Dendritic cell treated with granulocyte-macrophage colony-stimulating factor and Interleukin-4, amounts not matched to agents 40 ng/mL and 50 ng/mL, for 4 days (primary cell): Measurements from ENCODE around the gene PPM1A.
A peak's percentile ranks its signal among the peaks of the same experiment; 100 is the strongest.

ENCODE experiments used
- H3K27ac Mint-ChIP-seq: one replicate; pipeline ENCODE4 v1.8.0; 2022; ENCODE audit warnings: mild to moderate bottlenecking, mixed read lengths
- H3K27me3 Mint-ChIP-seq: one replicate; pipeline ENCODE4 v1.8.0; 2022; ENCODE audit warnings: mild to moderate bottlenecking, mixed read lengths
- H3K36me3 Mint-ChIP-seq: one replicate; pipeline ENCODE4 v1.8.0; 2022; ENCODE audit warnings: low read depth, mixed read lengths
- H3K4me1 Mint-ChIP-seq: one replicate; pipeline ENCODE4 v1.8.0; 2022; ENCODE audit warnings: low read depth, mixed read lengths
- H3K4me3 Mint-ChIP-seq: one replicate; pipeline ENCODE4 v1.8.0; 2022; ENCODE audit warnings: mild to moderate bottlenecking, moderate library complexity, mixed read lengths
- H3K9me3 Mint-ChIP-seq: one replicate; pipeline ENCODE4 v1.8.0; 2022; ENCODE audit warnings: mixed read lengths
- intact Hi-C: fragments of 100-400 bp; cut with micrococcal nuclease; formaldehyde crosslinking; loops from one replicate; pipeline ENCODE4 v1.15.0; 2022

PPM1A gene

DNA sequence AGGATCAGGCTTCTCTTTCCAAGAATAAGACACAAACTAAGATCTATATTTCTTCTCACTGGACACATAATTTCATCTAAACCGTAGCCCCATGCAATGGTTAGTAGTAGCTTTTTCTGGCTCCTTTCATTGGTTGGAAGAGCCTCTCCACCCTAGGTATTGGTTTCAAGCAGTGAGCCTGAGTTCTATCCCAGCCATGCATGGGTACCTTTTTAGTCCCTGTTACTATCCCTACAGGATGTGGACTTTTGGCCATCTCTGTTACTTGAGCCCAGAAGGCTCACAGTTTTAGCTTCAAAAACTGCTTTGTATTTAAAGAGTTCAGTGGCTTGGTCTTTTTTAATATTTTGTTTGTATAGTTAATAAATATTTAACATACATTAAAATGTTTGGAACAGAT lies 16.1 kb downstream of the PPM1A start:
- Mint-ChIP-seq H3K36me3 (peaks cover 6% of the 10 kb centered on the region), H3K9me3 (no peaks in the 10 kb centered on the region), H3K4me3 (no peak overlapping the region), H3K4me1 (peaks cover 15% of the 10 kb centered on the region), H3K27ac (no peak overlapping the region), H3K27me3 (no peaks in the 10 kb centered on the region)
- intact Hi-C loops, result no loop called here

- Mint-ChIP-seq H3K27ac (no peak overlapping the region), H3K4me3 (no peak overlapping the region), H3K27me3 (no peaks in the 10 kb centered on the region), H3K36me3 (peaks cover 12% of the 10 kb centered on the region), H3K4me1 (peaks cover 7% of the 10 kb centered on the region), H3K9me3 (no peaks in the 10 kb centered on the region)
- intact Hi-C loops, result no loop called here
Measured at GRCh38 chr14:60266021-60266937, 17.3 kb downstream of the PPM1A start.

GRCh38 chr14:60272177-60272576 lies 23.2 kb downstream of the PPM1A start:
- H3K4me3 Mint-ChIP-seq, result no peak overlapping the region
- no peaks in the 10 kb centered on the region for H3K27me3 Mint-ChIP-seq
- H3K27ac Mint-ChIP-seq, result no peak overlapping the region
- peaks cover 29% of the 10 kb centered on the region for H3K4me1 Mint-ChIP-seq
- H3K9me3 Mint-ChIP-seq, result no peaks in the 10 kb centered on the region
- peaks cover 6% of the 10 kb centered on the region for H3K36me3 Mint-ChIP-seq
- intact Hi-C loops, result no loop called here

DNA sequence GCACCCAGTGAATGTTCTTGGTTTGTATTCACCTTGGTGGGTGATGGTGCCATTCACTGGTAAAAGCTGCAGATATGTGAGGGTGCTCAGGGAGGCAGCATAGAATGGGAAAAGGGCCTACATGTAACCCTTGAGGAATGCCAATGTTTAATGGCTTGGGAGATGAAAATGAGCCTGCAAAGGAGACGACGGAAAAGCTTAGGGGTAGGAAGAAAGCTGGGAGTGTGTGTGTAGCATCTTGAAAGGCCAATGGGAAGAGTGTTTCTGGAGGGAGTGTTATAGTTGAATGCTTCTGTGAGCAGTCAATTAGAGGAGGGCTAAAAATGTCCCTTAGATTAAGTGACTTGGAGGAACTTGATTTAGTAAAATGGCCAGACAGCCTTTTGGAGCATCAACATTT lies 24.9 kb downstream of the PPM1A start:
- Mint-ChIP-seq H3K4me1 (peaks cover 31% of the 10 kb centered on the region), H3K4me3 (no peak overlapping the region), H3K27me3 (no peaks in the 10 kb centered on the region), H3K27ac (peak overlapping the region; percentile 8), H3K9me3 (no peaks in the 10 kb centered on the region), H3K36me3 (peaks cover 14% of the 10 kb centered on the region)
- intact Hi-C loops, result loop anchor here (2.0 kb wide), 1 partner anchor 15 kb away; no protein-coding TSS in a partner anchor

DNA sequence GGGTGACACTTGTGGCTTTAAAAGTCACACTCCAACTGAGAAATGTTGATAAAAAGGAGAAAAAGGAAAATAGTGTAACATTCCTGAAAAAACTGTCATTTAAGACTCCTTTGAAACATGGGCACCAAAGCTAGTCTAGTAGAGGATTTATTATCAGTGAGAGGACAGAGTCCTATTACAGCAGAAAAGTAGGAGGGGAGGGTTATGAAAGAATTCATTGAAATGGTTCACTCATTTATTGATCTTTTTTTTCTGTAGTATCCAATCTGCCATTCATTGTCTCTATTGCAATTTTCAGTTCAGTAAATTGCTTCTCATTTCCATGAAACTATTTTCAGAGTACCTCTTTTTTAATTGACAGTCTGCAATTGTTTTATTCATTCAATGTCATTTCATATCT lies 25.4 kb downstream of the PPM1A start:
- Mint-ChIP-seq H3K4me3 (no peak overlapping the region), H3K9me3 (no peaks in the 10 kb centered on the region), H3K27ac (peak overlapping the region; percentile 8), H3K4me1 (peaks cover 34% of the 10 kb centered on the region), H3K27me3 (no peaks in the 10 kb centered on the region), H3K36me3 (peaks cover 19% of the 10 kb centered on the region)
- intact Hi-C loops, result loop anchor here (2.0 kb wide), 1 partner anchor 14 kb away; no protein-coding TSS in a partner anchor

DNA sequence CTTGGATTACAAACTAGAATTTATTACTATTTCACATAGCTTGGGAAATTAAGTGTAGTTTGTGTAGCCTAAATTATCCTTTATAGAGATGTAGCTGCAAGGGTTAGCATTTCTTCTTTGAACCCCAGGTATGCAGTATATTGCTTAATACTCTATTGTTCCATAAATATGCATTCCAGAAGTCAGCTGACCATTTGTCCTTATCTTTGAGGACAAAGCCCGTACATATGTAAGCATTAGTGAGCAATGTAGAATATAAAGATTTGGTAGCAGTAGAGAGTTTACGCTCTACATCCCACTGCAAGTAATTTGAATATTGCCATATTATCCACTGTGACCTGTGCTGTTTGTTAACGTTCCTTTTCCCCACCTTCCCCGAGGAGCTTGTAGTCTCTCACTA lies 26.9 kb downstream of the PPM1A start:
- H3K9me3 Mint-ChIP-seq, result no peaks in the 10 kb centered on the region
- H3K4me3 Mint-ChIP-seq, result no peak overlapping the region
- H3K27me3 Mint-ChIP-seq, result no peaks in the 10 kb centered on the region
- H3K36me3 Mint-ChIP-seq, result peaks cover 17% of the 10 kb centered on the region
- intact Hi-C loops, result loop anchor here (2.0 kb wide), 1 partner anchor 13 kb away; no protein-coding TSS in a partner anchor
- no peak overlapping the region for H3K27ac Mint-ChIP-seq
- peaks cover 34% of the 10 kb centered on the region for H3K4me1 Mint-ChIP-seq

GRCh38 chr14:60276347-60276746 lies 27.3 kb downstream of the PPM1A start:
- Mint-ChIP-seq H3K36me3 (peaks cover 13% of the 10 kb centered on the region), H3K9me3 (no peaks in the 10 kb centered on the region), H3K4me3 (no peak overlapping the region), H3K27me3 (no peaks in the 10 kb centered on the region), H3K4me1 (peaks cover 36% of the 10 kb centered on the region), H3K27ac (no peak overlapping the region)
- intact Hi-C loops, result no loop called here

DNA sequence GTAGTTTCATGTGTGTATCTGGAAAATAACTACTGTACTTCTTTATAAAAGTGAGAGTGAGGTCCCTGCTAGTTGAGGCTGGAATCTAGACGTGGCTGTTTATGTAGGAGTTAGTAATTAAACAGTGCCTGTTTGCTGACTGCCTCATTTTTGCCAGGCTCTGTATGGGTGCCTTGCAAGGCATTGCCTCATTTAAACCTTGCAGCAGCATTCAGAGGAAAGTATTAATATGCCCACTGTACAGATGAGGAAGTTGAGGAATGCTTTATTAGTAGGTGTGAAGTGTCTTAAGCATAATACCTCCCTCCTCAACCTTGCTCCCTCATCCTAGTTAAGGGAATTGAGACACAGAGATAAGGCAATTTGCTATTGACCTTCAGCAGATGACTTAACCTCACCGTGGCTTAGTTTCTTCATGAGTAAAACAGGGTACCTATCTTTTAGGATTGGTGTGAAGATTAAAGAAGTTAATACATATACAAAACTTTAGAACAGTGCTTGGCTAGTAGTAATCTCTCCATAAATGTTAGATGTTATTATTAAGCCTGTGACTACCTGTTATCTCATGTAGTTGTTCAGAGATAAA lies 28.7 kb downstream of the PPM1A start:
- Mint-ChIP-seq H3K36me3 (peaks cover 21% of the 10 kb centered on the region), H3K4me3 (no peak overlapping the region), H3K9me3 (no peaks in the 10 kb centered on the region), H3K27ac (no peak overlapping the region), H3K4me1 (peaks cover 37% of the 10 kb centered on the region), H3K27me3 (no peaks in the 10 kb centered on the region)
- intact Hi-C loops, result no loop called here

GRCh38 chr14:60278350-60278749 lies 29.3 kb downstream of the PPM1A start:
- H3K4me1 Mint-ChIP-seq, result peaks cover 30% of the 10 kb centered on the region

DNA sequence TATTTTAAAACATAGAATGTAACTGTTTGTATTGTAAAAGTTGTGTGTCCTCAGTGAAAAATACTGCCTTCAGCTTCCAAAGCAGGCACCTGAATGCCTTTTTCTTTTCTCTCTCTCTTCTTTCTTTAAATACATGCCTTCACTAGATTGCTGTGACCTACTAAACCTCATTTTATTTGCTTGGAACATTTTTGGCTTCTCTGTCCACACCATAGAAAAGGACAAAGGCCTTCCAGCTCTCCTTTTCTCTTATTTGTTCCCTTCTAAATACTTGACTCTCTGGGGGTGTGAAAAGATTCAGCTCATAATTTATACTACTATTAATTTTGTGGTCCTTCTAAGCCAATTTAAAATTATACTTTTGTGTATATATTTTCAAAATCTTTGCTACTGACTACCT lies 38.4 kb downstream of the PPM1A start:
- intact Hi-C loops, result no loop called here
- H3K9me3 Mint-ChIP-seq, result no peaks in the 10 kb centered on the region
- no peak overlapping the region for H3K4me3 Mint-ChIP-seq
- no peaks in the 10 kb centered on the region for H3K27me3 Mint-ChIP-seq
- H3K4me1 Mint-ChIP-seq, result no peaks in the 10 kb centered on the region
- no peak overlapping the region for H3K27ac Mint-ChIP-seq
- H3K36me3 Mint-ChIP-seq, result peaks cover 56% of the 10 kb centered on the region

More at GRCh38 chr14:60278350-60278749, 29.3 kb downstream of the PPM1A start:
- Mint-ChIP-seq H3K4me3 (no peak overlapping the region), H3K27me3 (no peaks in the 10 kb centered on the region), H3K9me3 (no peaks in the 10 kb centered on the region), H3K27ac (no peak overlapping the region), H3K36me3 (peaks cover 27% of the 10 kb centered on the region)
- intact Hi-C loops, result no loop called here

- Mint-ChIP-seq H3K27ac (no peak overlapping the region), H3K36me3 (peaks cover 56% of the 10 kb centered on the region), H3K4me3 (no peak overlapping the region), H3K9me3 (no peaks in the 10 kb centered on the region), H3K27me3 (no peaks in the 10 kb centered on the region), H3K4me1 (no peaks in the 10 kb centered on the region)
- intact Hi-C loops, result loop anchor here (2.0 kb wide), 1 partner anchor 13 kb away; no protein-coding TSS in a partner anchor
Measured at GRCh38 chr14:60288279-60288678, 39.3 kb downstream of the PPM1A start.

DNA sequence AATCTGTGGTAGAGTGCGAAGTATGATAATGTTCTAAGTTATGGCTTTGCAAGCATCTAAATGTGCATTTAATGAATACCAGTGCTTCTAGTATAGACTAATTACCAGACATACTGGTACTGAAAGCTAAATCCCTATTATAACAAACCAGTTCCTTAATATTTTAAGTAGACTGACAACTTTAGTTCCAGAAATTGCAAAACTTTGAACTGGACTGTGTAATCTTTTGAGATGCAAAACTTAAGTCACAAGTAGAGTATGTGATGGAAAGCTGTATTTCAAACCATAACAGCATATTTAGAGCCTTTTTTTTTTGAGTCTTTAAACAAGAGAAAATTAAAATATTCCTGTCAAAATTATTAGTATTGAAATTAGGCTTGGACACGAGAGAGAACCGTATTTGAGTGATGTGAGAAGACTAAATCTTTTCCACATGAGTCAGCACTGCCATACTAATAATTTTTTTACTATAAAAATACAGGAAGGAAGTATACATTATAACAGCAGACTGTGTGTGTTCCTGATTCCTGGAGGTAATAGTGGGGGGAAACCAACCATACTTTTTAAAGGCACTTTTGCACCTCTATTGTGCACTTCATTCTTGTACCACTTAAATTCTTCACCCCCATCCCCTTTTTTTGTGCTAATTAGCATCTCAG lies 45.5 kb downstream of the PPM1A start:
- Mint-ChIP-seq H3K27ac (no peak overlapping the region), H3K4me1 (no peaks in the 10 kb centered on the region), H3K9me3 (no peaks in the 10 kb centered on the region), H3K4me3 (no peak overlapping the region), H3K27me3 (no peaks in the 10 kb centered on the region), H3K36me3 (peaks cover 35% of the 10 kb centered on the region)
- intact Hi-C loops, result no loop called here

- intact Hi-C loops, result no loop called here
- Mint-ChIP-seq H3K4me3 (no peak overlapping the region), H3K9me3 (no peaks in the 10 kb centered on the region), H3K36me3 (peaks cover 7% of the 10 kb centered on the region), H3K27ac (no peak overlapping the region), H3K4me1 (no peaks in the 10 kb centered on the region), H3K27me3 (no peaks in the 10 kb centered on the region)
Measured at GRCh38 chr14:60300019-60300418, 51.0 kb downstream of the PPM1A start.

DNA sequence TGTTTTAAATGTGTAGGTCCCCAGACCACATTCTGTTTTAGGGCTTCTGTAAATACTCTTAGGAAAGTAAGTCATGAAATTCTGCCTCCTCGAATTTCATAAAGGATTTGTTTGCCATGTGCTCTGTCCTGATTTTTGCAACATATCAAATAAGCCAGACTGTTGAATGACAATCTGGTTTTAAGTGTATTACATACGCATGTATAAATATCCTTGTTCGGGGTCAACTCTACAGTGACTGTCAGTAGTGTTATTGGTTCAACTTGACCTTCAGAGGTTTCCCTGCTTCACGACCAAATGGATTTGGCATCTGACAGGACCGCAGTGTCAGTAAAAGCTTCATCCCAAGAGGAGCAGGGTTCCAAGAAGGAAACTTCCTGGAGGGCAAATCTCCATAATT lies 52.7 kb downstream of the PPM1A start:
- Mint-ChIP-seq H3K36me3 (peaks cover 6% of the 10 kb centered on the region), H3K9me3 (no peaks in the 10 kb centered on the region), H3K27me3 (no peaks in the 10 kb centered on the region), H3K27ac (no peak overlapping the region), H3K4me1 (no peaks in the 10 kb centered on the region), H3K4me3 (no peak overlapping the region)
- intact Hi-C loops, result no loop called here
